ENCODE results near the gene GPR35. TPM values are rescaled to one million over a fixed set of nuclear protein-coding genes. Genes with fewer than 3 reads are reported as not detected.

The GPR35 gene
- total and polyA plus RNA-seq, 7 experiments from 2014 or later: 0.20 to 19.0 (median 8.4) TPM

- H3K27me3 ChIP-seq (ENCODE audit: control insufficient read depth in 2 of 2, insufficient read depth in 2 of 2, low read length in 2 of 2): no peaks in the 10 kb centered on the region
- H3K9me3 ChIP-seq (ENCODE audit: control insufficient read depth in 2 of 3, low read length in 3 of 3): no peaks in the 10 kb centered on the region
- Mint-ChIP-seq H3K4me1 (peaks cover 18 to 72% (median 65%) of the 10 kb centered on the region in 7 donors), H3K27me3 (no peaks in the 10 kb centered on the region), H3K4me3 (peak overlapping the region; percentile 59 to 85 (median 76)), H3K27ac (peak overlapping the region; percentile 87 to 99 (median 95)), H3K36me3 (peaks cover 0 to 18% (median 11%) of the 10 kb centered on the region in 5 donors), H3K9me3 (peaks cover 0 to 11% (median 2%) of the 10 kb centered on the region in 11 donors)
- peak overlapping the region; percentile 33 for H3K4me3 ChIP-seq (ENCODE audit: low read length)
- peak overlapping the region; percentile 69 for H3K27ac ChIP-seq (ENCODE audit: low read depth, low read length)
- intact Hi-C loops (cut with micrococcal nuclease): loop anchor here in 1 of 2 donors (1.0 to 2.0 kb wide), 4 partner anchors 36 to 210 kb away; partner anchors contain the start of gene CAPN10
- peak in 6 of 9 donors; percentile 39 to 65 (median 58) for DNase-seq
- POLR2A ChIA-PET: interaction anchor here (0.5 to 3.5 kb wide), 9 partner anchors 14 to 187 kb away, joined by 4 to 30 read pairs (median 5); partner anchors contain the start of genes CAPN10 and DUSP28
- ATAC-seq: no peak
- no peaks in the 10 kb centered on the region for H3K36me3 ChIP-seq (ENCODE audit: control insufficient read depth in 2 of 3, insufficient read depth in 3 of 3, low read length in 3 of 3)
- CTCF ChIA-PET: interaction anchor here (1.0 to 1.1 kb wide), 2 partner anchors 33 to 56 kb away, joined by 3 to 6 read pairs; no protein-coding TSS in a partner anchor
- peaks cover 59 to 68% of the 10 kb centered on the region in 2 donors for H3K4me1 ChIP-seq (ENCODE audit: control insufficient read depth in 2 of 2, insufficient read depth in 2 of 2, low read length in 2 of 2)
Observed at GRCh38 chr2:240622531-240623235, 2.6 kb upstream of the GPR35 start.

GRCh38 chr2:240623531-240624010 lies 1.7 kb upstream of the GPR35 start:
- peak overlapping the region; percentile 69 for H3K27ac ChIP-seq (ENCODE audit: low read depth, low read length)
- intact Hi-C loops (cut with micrococcal nuclease): loop anchor here (1.0 to 2.0 kb wide), 6 partner anchors 29 to 209 kb away; partner anchors contain the start of genes CAPN10 (in 1 of the 2) and DUSP28 (in 1 of the 2)
- peak overlapping the region in 6 of 10 donors; percentile 34 to 83 (median 72) for H3K4me3 Mint-ChIP-seq
- POLR2A ChIA-PET: interaction anchor here (0.5 to 3.5 kb wide), 3 partner anchors 37 to 186 kb away, joined by 5 to 30 read pairs (median 27); partner anchors contain the start of gene CAPN10
- H3K27me3 Mint-ChIP-seq: no peaks in the 10 kb centered on the region
- DNase-seq (peak in 3 of 9 donors; percentile 9 to 15 (median 12)), ATAC-seq (no peak)
- H3K4me3 ChIP-seq (ENCODE audit: low read length): no peak overlapping the region
- no peaks in the 10 kb centered on the region for H3K9me3 ChIP-seq (ENCODE audit: control insufficient read depth in 2 of 3, low read length in 3 of 3)
- peaks cover 0 to 13% (median 7%) of the 10 kb centered on the region in 5 donors for H3K36me3 Mint-ChIP-seq
- H3K36me3 ChIP-seq (ENCODE audit: control insufficient read depth in 2 of 3, insufficient read depth in 3 of 3, low read length in 3 of 3): no peaks in the 10 kb centered on the region
- peaks cover 59 to 76% of the 10 kb centered on the region in 2 donors for H3K4me1 ChIP-seq (ENCODE audit: control insufficient read depth in 2 of 2, insufficient read depth in 2 of 2, low read length in 2 of 2)
- H3K9me3 Mint-ChIP-seq: peaks cover 0 to 3% (median 0%) of the 10 kb centered on the region in 11 donors
- peaks cover 18 to 72% (median 65%) of the 10 kb centered on the region in 7 donors for H3K4me1 Mint-ChIP-seq
- CTCF ChIA-PET: interaction anchor here (0.8 kb wide), 1 partner anchor 63 kb away, joined by 3 read pairs; no protein-coding TSS in a partner anchor
- peak overlapping the region; percentile 36 to 95 (median 90) for H3K27ac Mint-ChIP-seq
- no peaks in the 10 kb centered on the region for H3K27me3 ChIP-seq (ENCODE audit: control insufficient read depth in 2 of 2, insufficient read depth in 2 of 2, low read length in 2 of 2)

- DNase-seq: peak in 1 of 9 donors; percentile 10
- no peaks in the 10 kb centered on the region for H3K9me3 Mint-ChIP-seq
- no peak for ATAC-seq
- peak overlapping the region; percentile 38 to 83 (median 71) for H3K4me3 Mint-ChIP-seq
- Histone ChIP-seq H3K27ac (ENCODE audit: low read depth, low read length) (peak overlapping the region; percentile 69), H3K27me3 (ENCODE audit: control insufficient read depth in 2 of 2, insufficient read depth in 2 of 2, low read length in 2 of 2) (no peaks in the 10 kb centered on the region), H3K36me3 (ENCODE audit: control insufficient read depth in 2 of 3, insufficient read depth in 3 of 3, low read length in 3 of 3) (no peaks in the 10 kb centered on the region), H3K4me3 (ENCODE audit: low read length) (no peak overlapping the region), H3K4me1 (ENCODE audit: control insufficient read depth in 2 of 2, insufficient read depth in 2 of 2, low read length in 2 of 2) (peaks cover 59 to 76% of the 10 kb centered on the region in 2 donors), H3K9me3 (ENCODE audit: control insufficient read depth in 2 of 3, low read length in 3 of 3) (no peaks in the 10 kb centered on the region)
- ChIA-PET POLR2A (interaction anchor here (0.6 to 3.5 kb wide), 4 partner anchors 37 to 58 kb away, joined by 3 to 30 read pairs (median 3); no protein-coding TSS in a partner anchor), CTCF (interaction anchor here (0.8 to 1.9 kb wide), 2 partner anchors 63 to 110 kb away, joined by 3 to 5 read pairs; no protein-coding TSS in a partner anchor)
- H3K36me3 Mint-ChIP-seq: peaks cover 0 to 7% (median 0%) of the 10 kb centered on the region in 5 donors
- H3K4me1 Mint-ChIP-seq: peaks cover 18 to 72% (median 58%) of the 10 kb centered on the region in 7 donors
- H3K27ac Mint-ChIP-seq: peak overlapping the region; percentile 47 to 93 (median 90)
- intact Hi-C loops (cut with micrococcal nuclease): loop anchor here (2.0 kb wide), 2 partner anchors 29 to 63 kb away; partner anchors contain the start of gene DUSP28 (in 1 of the 2)
- H3K27me3 Mint-ChIP-seq: no peaks in the 10 kb centered on the region
Observed at GRCh38 chr2:240624011-240624949, 1.0 kb upstream of the GPR35 start.

- Histone ChIP-seq H3K4me1 (ENCODE audit: control insufficient read depth in 2 of 2, insufficient read depth in 2 of 2, low read length in 2 of 2) (peaks cover 48 to 66% of the 10 kb centered on the region in 2 donors), H3K36me3 (ENCODE audit: control insufficient read depth in 2 of 3, insufficient read depth in 3 of 3, low read length in 3 of 3) (peaks cover 0 to 3% (median 0%) of the 10 kb centered on the region in 3 experiments), H3K4me3 (ENCODE audit: low read length) (no peak overlapping the region), H3K27me3 (ENCODE audit: control insufficient read depth in 2 of 2, insufficient read depth in 2 of 2, low read length in 2 of 2) (no peaks in the 10 kb centered on the region), H3K9me3 (ENCODE audit: control insufficient read depth in 2 of 3, low read length in 3 of 3) (no peaks in the 10 kb centered on the region), H3K27ac (ENCODE audit: low read depth, low read length) (peak overlapping the region; percentile 56)
- ATAC-seq: peak; percentile 31
- POLR2A ChIA-PET: interaction anchor here (0.8 to 1.5 kb wide), 2 partner anchors 36 to 40 kb away, joined by 3 to 7 read pairs; partner anchors contain the start of gene CAPN10
- DNase-seq: peak in 6 of 9 donors; percentile 9 to 36 (median 26)
- CTCF ChIA-PET: interaction anchor here (1.9 kb wide), 1 partner anchor 113 kb away, joined by 5 read pairs; no protein-coding TSS in a partner anchor
- Mint-ChIP-seq H3K4me1 (peaks cover 14 to 56% (median 44%) of the 10 kb centered on the region in 7 donors), H3K4me3 (peak overlapping the region in 7 of 10 donors; percentile 13 to 73 (median 39)), H3K27me3 (no peaks in the 10 kb centered on the region), H3K36me3 (peaks cover 0 to 7% (median 0%) of the 10 kb centered on the region in 5 donors), H3K9me3 (no peaks in the 10 kb centered on the region), H3K27ac (peak overlapping the region in 8 of 9 donors; percentile 25 to 89 (median 68))
- intact Hi-C loops (cut with micrococcal nuclease): no loop called here
Observed at GRCh38 chr2:240626531-240627300, 1.4 kb downstream of the GPR35 start.

- H3K4me1 ChIP-seq (ENCODE audit: control insufficient read depth in 2 of 2, insufficient read depth in 2 of 2, low read length in 2 of 2): peaks cover 35 to 54% of the 10 kb centered on the region in 2 donors
Observed at GRCh38 chr2:240627736-240628506, 2.6 kb downstream of the GPR35 start.

More at GRCh38 chr2:240627736-240628506, 2.6 kb downstream of the GPR35 start:
- ChIA-PET CTCF (no interaction called here), POLR2A (interaction anchor here (0.6 to 0.9 kb wide), 3 partner anchors 30 to 62 kb away, joined by 3 read pairs; no protein-coding TSS in a partner anchor)
- Mint-ChIP-seq H3K27ac (peak overlapping the region in 4 of 9 donors; percentile 1 to 89 (median 50)), H3K27me3 (no peaks in the 10 kb centered on the region), H3K36me3 (peaks cover 0 to 17% (median under 1%) of the 10 kb centered on the region in 5 donors), H3K4me3 (peak overlapping the region in 2 of 10 donors; percentile 13 to 69), H3K9me3 (peaks cover 0 to 7% (median under 1%) of the 10 kb centered on the region in 11 donors), H3K4me1 (peaks cover 11 to 45% (median 34%) of the 10 kb centered on the region in 7 donors)
- ATAC-seq: no peak
- peaks cover 0 to 3% (median 0%) of the 10 kb centered on the region in 3 experiments for H3K36me3 ChIP-seq (ENCODE audit: control insufficient read depth in 2 of 3, insufficient read depth in 3 of 3, low read length in 3 of 3)
- no peaks in the 10 kb centered on the region for H3K9me3 ChIP-seq (ENCODE audit: control insufficient read depth in 2 of 3, low read length in 3 of 3)
- H3K27me3 ChIP-seq (ENCODE audit: control insufficient read depth in 2 of 2, insufficient read depth in 2 of 2, low read length in 2 of 2): no peaks in the 10 kb centered on the region
- intact Hi-C loops (cut with micrococcal nuclease): no loop called here
- DNase-seq: peak in 1 of 9 donors; percentile 6
- H3K4me3 ChIP-seq (ENCODE audit: low read length): no peak overlapping the region
- H3K27ac ChIP-seq (ENCODE audit: low read depth, low read length): no peak overlapping the region

All from naive thymus-derived CD4-positive, alpha-beta T cell (primary cell).